GM23248 (cell line): ENCODE measurements around the gene DCDC1. TPM values are rescaled to one million over a fixed set of nuclear protein-coding genes. Genes with fewer than 3 reads are reported as not detected.

Experiments
- DNase-seq: peaks from one replicate; pipeline ENCODE4 v3.0.0-alpha.2; 2015
- H2AFZ ChIP-seq: fragments of 200-600 bp; sonication (generic); 2 replicates; pipeline ENCODE4 v1.6.1; 2016; ENCODE audit warnings: antibody characterized with exemption
- H3F3A ChIP-seq: fragments of 200-600 bp; sonication (generic); 2 replicates; pipeline ENCODE4 v1.6.1; 2016; ENCODE audit warnings: mild to moderate bottlenecking, antibody characterized with exemption, mixed run types; ENCODE audit not compliant: insufficient read depth
- H3K27ac ChIP-seq: fragments of 200-600 bp; sonication (generic); 2 replicates; pipeline ENCODE4 v1.5.1; 2016; ENCODE audit warnings: mild to moderate bottlenecking
- H3K27me3 ChIP-seq: fragments of 200-600 bp; sonication (generic); replicated peaks from 2 replicates; pipeline ENCODE4 v1.6.1; 2016; ENCODE audit warnings: mild to moderate bottlenecking; ENCODE audit not compliant: insufficient read depth
- H3K36me3 ChIP-seq: fragments of 200-600 bp; sonication (generic); 2 replicates; pipeline ENCODE4 v1.6.1; 2016; ENCODE audit warnings: low read depth, mild to moderate bottlenecking
- H3K4me1 ChIP-seq: fragments of 200-600 bp; sonication (generic); 2 replicates; pipeline ENCODE4 v1.6.1; 2016; ENCODE audit warnings: mild to moderate bottlenecking; ENCODE audit not compliant: insufficient read depth
- H3K4me2 ChIP-seq: fragments of 200-600 bp; sonication (generic); one replicate; pipeline ENCODE4 v1.6.1; 2016; ENCODE audit warnings: mild to moderate bottlenecking; ENCODE audit not compliant: unreplicated experiment
- H3K4me3 ChIP-seq: fragments of 200-600 bp; sonication (generic); 2 replicates; pipeline ENCODE4 v1.5.1; 2016; ENCODE audit warnings: mild to moderate bottlenecking
- H3K79me2 ChIP-seq: fragments of 200-600 bp; sonication (generic); 2 replicates; pipeline ENCODE4 v1.6.1; 2016; ENCODE audit warnings: mild to moderate bottlenecking; ENCODE audit not compliant: insufficient read depth
- H3K9ac ChIP-seq: fragments of 200-600 bp; sonication (generic); 2 replicates; pipeline ENCODE4 v1.6.1; 2016; ENCODE audit warnings: mild to moderate bottlenecking
- H3K9me2 ChIP-seq: fragments of 200-600 bp; sonication (generic); 2 replicates; pipeline ENCODE4 v1.6.1; 2016; ENCODE audit warnings: mixed run types, mild to moderate bottlenecking, moderate library complexity; ENCODE audit not compliant: insufficient read depth
- H3K9me3 ChIP-seq: fragments of 200-600 bp; sonication (generic); one replicate; pipeline ENCODE4 v1.6.1; 2017; ENCODE audit warnings: low read depth
- H4K20me1 ChIP-seq: fragments of 200-600 bp; sonication (generic); 2 replicates; pipeline ENCODE4 v1.6.0; 2016; ENCODE audit not compliant: insufficient read depth
- EZH2 ChIP-seq: fragments of 200-600 bp; sonication (generic); IDR thresholded peaks from 2 replicates; pipeline ENCODE4 v1.6.1; 2018; ENCODE audit warnings: antibody characterized with exemption, mild to moderate bottlenecking; ENCODE audit not compliant: insufficient read depth, poor library complexity, severe bottlenecking
- EZH2phosphoT487 ChIP-seq: fragments of 200-600 bp; sonication (generic); IDR thresholded peaks from 2 replicates; pipeline ENCODE4 v1.6.1; 2018; ENCODE audit warnings: antibody characterized with exemption, moderate library complexity, mild to moderate bottlenecking, low read depth; ENCODE audit not compliant: insufficient read depth
- WGBS, 2 experiments: methylation state at CpG; one replicate each; pipeline ENCODE4 v1.1.6; 2015 to 2017; ENCODE audit warnings: low lambda C conversion rate in 2 of 2, low coverage in 1 of 2; ENCODE audit errors: missing lambda C conversion rate in 2 of 2; 5-methylcytosine and 5-hydroxymethylcytosine counted together
- in situ Hi-C: fragments of 300-500 bp; cut with MboI; formaldehyde crosslinking; loops from 2 replicates; pipeline ENCODE4 v1.15.0; 2020
- polyA plus RNA-seq: library from polyadenylated mRNA; unstranded; fragments of >200 nt; fragmentation: Nextera tagmentation; extraction: Ambion mirVana; gene quantifications from 2 replicates; pipeline ENCODE4 v1.2.1, GENCODE V29; 2016
- total RNA-seq: library from RNA; depleted of rRNA; stranded (reverse); fragments of >200 nt; shearing (Covaris generic); gene quantifications from 2 replicates; pipeline ENCODE4 v1.2.3, GENCODE V29; 2014

Gene DCDC1
- total and polyA plus RNA-seq, 2 experiments from 2014 or later, result not detected

GRCh38 chr11:30863209-30863608, 506.3 kb downstream of the DCDC1 start:
- H3K4me1 ChIP-seq, result no peaks in the 10 kb centered on the region
- no peak overlapping the region for H3K27ac ChIP-seq
- no peak overlapping the region for H3K4me3 ChIP-seq
- no peaks in the 10 kb centered on the region for H3K27me3 ChIP-seq
- H4K20me1 ChIP-seq, result no peaks in the 10 kb centered on the region
- DNase-seq, result no peak
- H3K36me3 ChIP-seq, result no peaks in the 10 kb centered on the region
- in situ Hi-C loops, result no loop called here
- TF ChIP-seq EZH2 (no peak), EZH2phosphoT487 (no peak)
- H3K9me3 ChIP-seq, result no peaks in the 10 kb centered on the region
- WGBS, 2 experiments, result 43 to 61% methylated on average over 2 of the region's 2 CpGs
- H2AFZ ChIP-seq, result no peak overlapping the region
- no peaks in the 10 kb centered on the region for H3F3A ChIP-seq
- no peak overlapping the region for H3K4me2 ChIP-seq
- H3K9ac ChIP-seq, result no peak overlapping the region
- no peaks in the 10 kb centered on the region for H3K79me2 ChIP-seq
- no peaks in the 10 kb centered on the region for H3K9me2 ChIP-seq

- no peak overlapping the region for H3K4me3 ChIP-seq
- no peak overlapping the region for H3K27ac ChIP-seq
- H3K9ac ChIP-seq, result no peak overlapping the region
- H3K9me3 ChIP-seq, result no peaks in the 10 kb centered on the region
- H3K9me2 ChIP-seq, result no peaks in the 10 kb centered on the region
- H3K27me3 ChIP-seq, result no peaks in the 10 kb centered on the region
- DNase-seq, result no peak
- TF ChIP-seq EZH2phosphoT487, result no peak
- no peak for TF ChIP-seq EZH2
- no peaks in the 10 kb centered on the region for H3K79me2 ChIP-seq
- no peaks in the 10 kb centered on the region for H3K36me3 ChIP-seq
- H3K4me2 ChIP-seq, result no peak overlapping the region
- no peaks in the 10 kb centered on the region for H3F3A ChIP-seq
- in situ Hi-C loops, result no loop called here
- no peak overlapping the region for H2AFZ ChIP-seq
- no peaks in the 10 kb centered on the region for H4K20me1 ChIP-seq
- WGBS, 2 experiments, result 6 to 8% methylated on average over 7 of the region's 7 CpGs
- no peaks in the 10 kb centered on the region for H3K4me1 ChIP-seq
Observed at GRCh38 chr11:30861531-30861930, 508.0 kb downstream of the DCDC1 start.

- no peak for DNase-seq
- H3K9me3 ChIP-seq, result no peaks in the 10 kb centered on the region
- H3K9me2 ChIP-seq, result no peaks in the 10 kb centered on the region
- H3K9ac ChIP-seq, result no peak overlapping the region
- in situ Hi-C loops, result no loop called here
- H3K4me2 ChIP-seq, result no peak overlapping the region
- no peak overlapping the region for H2AFZ ChIP-seq
- H3K27ac ChIP-seq, result no peak overlapping the region
- WGBS, 2 experiments, result 57 to 59% methylated on average over 7 of the region's 7 CpGs
- TF ChIP-seq EZH2phosphoT487 (no peak), EZH2 (no peak)
- no peak overlapping the region for H3K4me3 ChIP-seq
- no peaks in the 10 kb centered on the region for H3K79me2 ChIP-seq
- H3K27me3 ChIP-seq, result no peaks in the 10 kb centered on the region
- no peaks in the 10 kb centered on the region for H3F3A ChIP-seq
- H4K20me1 ChIP-seq, result no peaks in the 10 kb centered on the region
- no peaks in the 10 kb centered on the region for H3K36me3 ChIP-seq
- no peaks in the 10 kb centered on the region for H3K4me1 ChIP-seq
Observed at GRCh38 chr11:30861064-30861463, 508.5 kb downstream of the DCDC1 start.

GRCh38 chr11:30860146-30860545, 509.4 kb downstream of the DCDC1 start:
- Histone ChIP-seq H4K20me1 (no peaks in the 10 kb centered on the region), H3K9ac (no peak overlapping the region), H3K36me3 (no peaks in the 10 kb centered on the region), H3K27me3 (no peaks in the 10 kb centered on the region), H2AFZ (no peak overlapping the region), H3K4me3 (no peak overlapping the region), H3K4me1 (no peaks in the 10 kb centered on the region), H3K4me2 (no peak overlapping the region), H3K9me3 (no peaks in the 10 kb centered on the region), H3F3A (no peaks in the 10 kb centered on the region), H3K79me2 (no peaks in the 10 kb centered on the region), H3K9me2 (no peaks in the 10 kb centered on the region), H3K27ac (no peak overlapping the region)
- WGBS, 2 experiments, result 0 to 4% methylated on average over 2 of the region's 2 CpGs
- TF ChIP-seq EZH2, result no peak
- TF ChIP-seq EZH2phosphoT487, result no peak
- DNase-seq, result no peak
- in situ Hi-C loops, result no loop called here

DNA sequence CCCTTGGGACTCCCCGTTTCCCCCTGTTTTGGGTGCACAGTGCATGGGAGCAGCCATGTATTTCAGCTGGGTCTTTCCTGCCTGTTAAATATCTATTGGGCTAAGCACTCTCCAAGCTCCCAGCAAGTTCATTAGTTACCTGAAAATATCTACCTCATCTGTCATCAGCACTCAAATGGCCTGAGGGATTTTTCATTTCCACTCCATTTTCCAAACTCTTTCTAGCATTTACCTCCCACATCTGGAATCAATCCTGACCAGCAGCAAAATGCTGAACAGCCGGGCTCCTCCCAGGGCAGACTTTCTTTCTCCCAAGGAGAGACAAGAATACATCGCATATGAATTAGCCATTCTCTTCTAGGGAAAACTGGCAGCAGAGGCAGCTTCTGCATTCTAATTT, 509.9 kb downstream of the DCDC1 start:
- no peaks in the 10 kb centered on the region for H3K4me1 ChIP-seq
- WGBS, 2 experiments, result 8 to 12% methylated on average over 3 of the region's 3 CpGs
- H3K79me2 ChIP-seq, result no peaks in the 10 kb centered on the region
- H3K36me3 ChIP-seq, result no peaks in the 10 kb centered on the region
- no peak overlapping the region for H3K4me3 ChIP-seq
- no peak overlapping the region for H3K9ac ChIP-seq
- in situ Hi-C loops, result no loop called here
- no peak overlapping the region for H3K4me2 ChIP-seq
- no peaks in the 10 kb centered on the region for H4K20me1 ChIP-seq
- no peak overlapping the region for H2AFZ ChIP-seq
- DNase-seq, result no peak
- no peaks in the 10 kb centered on the region for H3F3A ChIP-seq
- no peaks in the 10 kb centered on the region for H3K9me3 ChIP-seq
- no peak for TF ChIP-seq EZH2
- no peak for TF ChIP-seq EZH2phosphoT487
- no peaks in the 10 kb centered on the region for H3K27me3 ChIP-seq
- H3K27ac ChIP-seq, result no peak overlapping the region
- H3K9me2 ChIP-seq, result no peaks in the 10 kb centered on the region
